NCI-H2196 (cell line): ENCODE measurements around the gene MAFF.
"Not testable (repeated sequence)": the region's sequence is repeated elsewhere in the genome, so short reads cannot be mapped to it uniquely, and the experiment has no call there.

Experiments
- DNase-seq: peaks from one replicate; lab custom pipeline; 2025; ENCODE audit not compliant: unreplicated experiment; lab: John Stamatoyannopoulos, UW

Gene MAFF

DNA sequence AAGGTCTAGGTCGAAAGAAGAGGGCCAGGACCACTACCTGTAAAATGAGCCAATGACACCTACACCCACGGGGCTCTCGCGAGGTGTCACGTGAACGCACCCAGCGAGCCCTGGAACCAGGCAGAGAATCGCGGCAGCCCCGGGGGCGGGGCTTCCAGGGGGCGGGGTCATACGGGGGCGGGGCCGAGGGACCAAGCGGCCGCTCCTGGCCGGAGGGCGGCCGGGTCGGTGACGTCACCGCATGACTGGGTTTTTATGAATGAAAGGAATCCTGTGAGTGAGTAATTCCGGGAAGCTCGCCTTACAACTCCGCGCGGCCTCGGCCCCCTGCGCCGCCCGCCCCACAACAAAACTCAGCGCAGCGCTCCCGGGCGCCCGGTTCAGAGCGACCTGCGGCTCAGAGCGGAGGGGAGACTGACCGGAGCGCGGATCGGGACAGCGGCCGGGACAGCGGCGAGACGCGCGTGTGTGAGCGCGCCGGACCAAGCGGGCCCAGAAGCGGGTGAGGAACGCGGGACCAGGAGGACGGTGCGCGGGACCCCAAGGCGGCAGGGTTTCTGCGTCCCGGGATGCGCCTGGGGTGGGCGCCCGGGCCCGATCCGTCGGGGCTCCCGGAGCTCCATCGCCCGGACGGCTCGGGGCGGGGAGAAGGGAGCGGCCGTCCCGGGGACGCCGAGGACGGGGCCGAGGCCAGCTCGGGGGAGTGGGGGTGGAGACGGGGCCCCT is at the start of gene MAFF:
Gene MAFF, plus strand, starts transcription at position 284 of the 726 bp plus-strand sequence. CDS start 11,860 bp downstream, outside the sequence.
- DNase-seq: peak; percentile 85

DNA sequence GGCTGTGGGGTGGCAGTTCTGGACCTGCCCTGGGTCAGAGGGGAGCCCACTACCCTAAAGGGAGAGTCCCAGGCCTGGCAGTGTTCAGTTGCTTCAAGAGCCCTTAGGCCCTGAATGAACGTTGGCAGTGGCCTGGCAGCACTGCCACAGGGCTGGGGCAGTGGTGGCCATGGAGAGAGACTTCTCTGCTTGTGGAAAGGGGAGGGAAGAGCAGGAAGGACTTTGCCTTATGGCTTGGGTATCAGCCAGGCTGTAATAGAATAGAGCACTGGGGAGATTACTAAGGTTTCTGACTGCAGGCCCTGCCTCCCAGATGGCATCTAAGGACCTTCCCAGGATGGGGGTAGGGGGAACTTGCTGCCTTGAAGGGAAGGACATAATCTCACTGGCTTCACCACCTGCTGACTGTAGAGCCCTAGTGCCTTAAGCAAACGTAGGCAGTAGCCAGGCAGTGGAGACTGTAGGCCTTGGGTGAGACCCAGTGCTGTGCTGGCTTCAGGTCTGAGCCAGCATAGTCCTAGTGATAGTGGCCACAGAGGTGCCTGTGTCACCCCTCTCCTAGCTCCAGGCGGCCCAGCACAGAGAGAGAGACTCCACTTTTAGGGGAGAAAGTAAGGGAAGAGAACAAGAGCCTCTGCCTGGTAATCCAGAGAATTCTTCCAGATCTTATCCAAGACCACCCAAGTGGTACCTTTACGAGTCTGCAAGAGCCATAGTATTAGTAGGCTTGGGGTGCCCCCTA is 47.8 kb upstream of the MAFF start:
- peak; percentile 33 for DNase-seq

DNA sequence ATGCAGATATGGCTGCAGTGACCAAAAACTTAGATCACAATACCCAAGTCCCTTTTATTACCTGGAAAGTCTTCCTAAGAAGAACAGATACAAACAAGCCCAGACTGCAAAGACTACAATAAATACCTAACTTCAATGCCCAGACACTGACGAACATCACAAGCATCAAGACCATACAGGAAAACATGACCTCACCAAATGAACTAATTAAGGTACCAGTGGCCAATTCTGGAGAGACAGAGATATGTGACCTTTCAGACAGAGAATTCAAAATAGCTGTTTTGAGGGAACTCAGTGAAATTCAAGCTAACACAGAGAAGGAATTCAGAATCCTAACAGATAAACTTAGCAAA is 47.3 kb upstream of the MAFF start:
- DNase-seq: not testable (repeated sequence)

DNA sequence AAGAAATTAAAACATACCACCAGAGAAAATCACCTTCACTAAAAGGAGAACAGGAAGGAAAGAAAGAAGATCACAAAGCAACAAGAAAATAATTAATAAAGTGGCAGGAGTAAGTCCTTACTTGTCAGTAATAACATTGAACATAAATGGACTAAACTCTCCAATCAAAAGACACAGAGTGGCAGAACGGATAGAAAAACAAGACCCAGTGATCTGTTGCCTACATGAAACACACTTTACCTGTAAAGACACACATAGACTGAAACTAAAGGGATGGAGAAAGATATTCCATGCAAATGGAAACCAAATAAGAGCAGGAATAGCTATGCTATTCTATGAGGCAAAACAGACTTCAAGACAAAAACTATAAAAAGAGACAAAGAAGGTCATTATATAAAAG is 46.1 kb upstream of the MAFF start:
- no peak for DNase-seq

DNA sequence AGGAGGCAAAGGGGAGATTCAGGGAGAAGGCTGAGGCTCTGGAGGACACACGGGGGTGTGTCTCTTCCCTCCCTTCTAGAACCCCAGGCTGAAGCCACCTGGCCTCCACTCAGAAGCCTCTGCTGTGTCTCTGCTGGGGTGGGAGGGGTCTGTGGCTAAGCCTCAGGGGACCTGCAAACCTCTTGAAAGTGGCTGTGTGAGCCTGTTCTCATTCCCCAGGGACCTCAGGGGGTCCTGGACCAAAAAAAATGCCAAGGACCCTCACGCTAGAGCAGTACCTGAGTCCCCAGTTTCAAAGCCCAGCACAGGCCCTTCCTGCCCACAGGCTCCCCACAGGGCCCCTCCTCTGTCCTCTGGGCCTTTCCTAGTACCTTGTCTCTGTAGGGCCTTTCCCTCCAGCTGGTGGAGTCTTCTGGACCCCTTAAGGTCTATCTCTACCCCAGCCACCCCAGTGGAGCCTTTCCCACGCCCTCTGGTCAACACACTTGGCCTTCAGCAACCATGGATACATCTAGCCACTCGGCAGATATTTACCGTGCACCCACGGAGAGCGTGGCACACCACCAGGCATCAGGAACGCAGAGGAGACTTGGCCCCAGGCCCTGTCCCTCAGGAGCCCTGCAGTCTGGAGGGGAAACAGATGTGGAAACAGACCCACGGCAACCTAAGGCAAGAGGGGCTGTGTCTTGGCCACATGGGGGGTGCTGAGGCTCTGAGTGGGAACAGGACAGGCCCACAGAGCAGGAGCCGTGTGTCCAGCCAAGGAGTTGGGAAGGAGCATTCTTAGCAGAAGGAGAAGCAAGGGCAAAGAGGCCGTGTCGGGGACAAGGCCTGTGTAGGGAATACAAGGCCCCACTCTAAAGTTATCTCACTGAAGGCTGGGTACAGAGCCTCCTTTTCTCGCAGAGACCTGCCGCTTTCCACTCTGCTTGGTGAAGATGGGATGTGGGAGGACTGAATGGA is 38.6 kb upstream of the MAFF start:
- no peak for DNase-seq

DNA sequence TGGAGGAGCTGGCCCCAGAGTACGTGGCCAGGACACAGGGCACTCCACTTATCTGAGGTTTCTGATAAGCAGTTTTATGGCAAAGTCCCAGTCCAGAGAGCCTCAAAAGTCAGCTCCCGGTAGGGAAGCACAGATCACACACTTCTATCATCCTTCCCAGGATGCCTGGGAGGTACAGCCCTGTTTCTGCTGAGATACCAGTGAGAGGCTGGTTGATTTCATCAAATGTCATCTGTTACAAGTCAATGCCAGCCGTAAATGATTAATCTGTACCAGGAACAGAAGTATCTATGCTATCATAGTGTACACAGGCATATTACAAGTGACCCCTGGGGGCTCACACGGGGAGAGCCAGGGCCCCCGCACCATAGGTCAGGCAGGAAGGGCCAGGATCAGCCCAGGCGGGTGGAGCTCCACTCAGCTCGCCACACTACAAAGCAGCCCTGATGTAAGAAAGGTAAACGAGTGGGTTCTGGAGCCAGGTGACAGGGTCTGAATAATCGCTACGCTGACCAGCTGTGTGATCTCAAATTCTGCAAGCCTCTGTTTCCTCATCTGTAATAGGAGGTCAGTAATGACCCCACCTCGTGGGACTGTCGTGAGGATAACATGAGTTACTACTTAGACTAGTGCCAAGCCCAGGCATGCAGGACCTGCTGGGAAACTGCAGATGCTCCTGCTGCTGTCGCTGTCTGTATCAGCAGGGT is 37.8 kb upstream of the MAFF start:
- DNase-seq: no peak

DNA sequence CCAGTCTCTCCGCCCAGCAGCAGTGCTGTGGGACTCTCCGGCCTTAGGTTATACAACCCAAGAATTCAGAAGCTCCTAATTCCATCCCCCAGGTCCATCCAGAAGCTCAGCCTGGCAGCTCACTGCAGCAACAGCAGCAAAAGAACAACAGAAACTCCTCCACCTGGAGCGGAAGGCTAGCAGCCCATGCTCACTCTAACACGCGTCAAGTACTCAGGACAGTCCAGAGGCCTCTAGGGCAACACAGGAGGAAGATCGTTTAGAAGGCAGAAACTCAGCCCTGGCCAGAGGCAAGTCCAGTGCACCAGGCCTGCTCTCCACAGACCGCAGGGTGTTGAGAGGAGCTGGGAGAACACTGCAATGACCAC is 37.3 kb upstream of the MAFF start:
- DNase-seq: no peak

DNA sequence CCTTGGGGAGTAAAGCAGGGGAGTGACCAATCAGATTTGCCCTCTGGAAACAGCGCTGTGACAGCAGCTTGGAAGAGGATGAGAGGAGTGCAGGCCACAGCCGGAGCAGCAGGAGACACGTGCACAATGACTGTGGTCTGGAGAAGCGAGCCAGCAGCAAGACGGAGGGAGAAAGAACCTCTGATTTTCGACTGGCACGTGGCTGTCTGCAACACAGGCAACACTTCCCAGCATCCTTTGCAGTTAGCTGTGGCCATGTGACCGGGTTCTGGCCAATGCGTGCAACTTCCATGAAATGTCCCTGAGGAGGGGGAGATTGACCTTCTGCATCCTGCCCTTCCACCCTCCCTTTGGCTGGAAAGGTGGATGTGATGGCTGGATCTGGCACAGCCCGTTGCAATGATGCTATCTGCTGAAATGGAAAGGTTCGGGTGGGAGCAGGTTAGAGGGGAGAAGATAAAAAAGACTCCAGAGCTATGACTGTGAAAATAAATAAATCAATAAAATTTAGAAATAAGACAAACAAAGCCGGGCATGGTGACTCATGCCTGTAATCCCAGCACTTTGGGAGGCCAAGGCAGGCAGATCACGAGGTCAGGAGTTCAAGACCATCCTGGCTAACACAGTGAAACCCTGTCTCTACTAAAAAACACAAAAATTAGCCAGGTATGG is 35.7 kb upstream of the MAFF start:
- DNase-seq: no peak

DNA sequence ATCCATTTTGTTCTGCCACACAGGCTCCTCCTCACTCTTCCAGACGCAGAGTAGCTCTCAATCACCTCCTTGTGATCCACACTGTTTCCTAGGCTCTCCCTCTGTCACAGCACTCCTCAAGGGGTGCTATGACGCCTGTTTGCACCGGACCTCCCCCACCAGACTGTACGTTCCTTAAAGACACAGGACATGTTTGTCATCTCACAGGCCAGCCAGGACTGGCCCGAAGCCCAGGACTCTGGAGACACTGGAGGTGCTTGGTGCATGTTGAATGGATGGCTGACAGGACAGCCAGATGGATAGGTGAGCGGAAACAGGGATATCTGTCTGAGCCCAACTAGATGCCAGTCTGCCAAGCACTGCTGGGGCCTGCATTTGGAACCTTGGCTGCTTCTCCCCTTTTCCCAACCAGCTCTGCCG is 33.8 kb upstream of the MAFF start:
- peak; percentile 49 for DNase-seq

DNA sequence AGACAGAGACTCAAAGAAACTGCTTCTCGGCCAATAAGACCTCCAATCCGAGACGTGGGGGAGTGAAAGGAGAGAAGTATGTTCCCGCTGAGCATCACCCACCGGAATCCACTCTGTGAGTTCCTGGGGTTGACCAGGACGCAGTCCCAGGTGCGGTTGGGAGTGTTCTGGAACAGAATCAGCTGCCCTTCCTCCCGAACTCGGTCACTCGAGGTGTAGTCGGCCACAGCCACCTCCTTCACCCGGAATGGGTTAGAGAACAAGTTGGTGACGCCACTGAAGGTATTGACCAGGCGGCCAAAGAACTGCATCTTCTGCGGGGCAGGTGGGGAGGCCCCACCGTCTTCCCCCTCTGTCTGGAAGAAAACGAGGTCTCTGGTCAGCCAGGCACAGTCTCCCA is 32.7 kb upstream of the MAFF start:
- DNase-seq: no peak

DNA sequence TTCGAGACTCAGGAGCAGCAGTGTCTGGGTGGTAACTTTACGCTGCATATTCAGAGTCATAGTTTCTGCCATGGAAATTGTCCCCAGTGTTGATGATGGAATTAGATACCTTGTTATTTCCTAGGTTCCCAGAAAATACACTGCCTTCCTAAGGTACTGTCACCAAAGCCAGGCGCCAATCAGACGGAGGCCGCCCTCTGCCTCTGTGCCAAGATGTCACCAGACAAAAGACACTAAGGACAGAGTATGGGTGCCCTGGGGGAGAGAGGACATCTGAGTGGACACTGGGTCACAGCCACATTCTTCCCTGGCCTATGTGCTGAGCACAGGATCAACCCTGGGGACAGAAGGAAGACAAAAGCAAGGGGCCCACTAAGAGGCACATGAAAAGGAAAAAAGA is 31.3 kb upstream of the MAFF start:
- DNase-seq: no peak

DNA sequence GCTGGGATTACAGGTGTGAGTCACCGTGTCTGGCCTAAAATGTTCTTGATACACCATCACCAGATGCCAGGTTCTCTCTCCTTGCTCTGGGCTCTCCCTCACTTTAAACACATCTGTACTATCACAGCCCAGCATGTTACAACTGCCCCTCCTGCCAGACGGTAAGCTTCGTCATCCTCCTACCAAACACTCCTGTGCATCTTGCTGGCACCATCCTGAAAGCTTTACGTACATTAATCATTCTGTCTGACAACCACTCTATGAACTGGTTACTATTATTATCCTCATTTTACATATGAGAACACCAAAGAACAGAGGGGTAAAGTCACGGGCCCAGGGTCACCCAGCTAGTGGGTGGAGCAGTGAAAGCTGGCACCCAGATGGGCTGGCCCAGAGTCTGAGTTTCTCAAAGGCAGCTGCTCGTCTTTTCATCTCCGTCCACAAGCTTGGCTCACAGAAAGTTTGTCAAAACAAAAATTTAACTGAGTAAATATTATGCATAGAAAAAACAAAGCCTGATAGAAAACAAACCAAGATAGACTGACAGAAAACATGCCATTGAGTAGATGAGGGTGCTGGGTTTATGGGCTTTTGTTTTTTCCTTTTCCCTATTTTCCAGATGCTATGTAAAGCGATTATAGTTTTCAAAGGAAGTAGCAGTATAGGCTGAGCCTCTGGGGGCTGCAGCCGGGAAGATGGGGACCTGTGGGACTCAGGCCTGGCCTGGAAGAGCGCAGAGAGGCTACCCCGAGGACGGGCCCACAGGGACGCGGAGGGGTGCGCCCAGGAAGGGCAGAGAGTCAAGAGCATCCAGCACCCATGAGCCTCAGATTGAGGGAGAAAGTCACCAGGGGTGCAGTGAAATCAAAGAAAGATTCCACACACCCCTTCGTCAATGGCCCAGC is 29.6 kb upstream of the MAFF start:
- no peak for DNase-seq

DNA sequence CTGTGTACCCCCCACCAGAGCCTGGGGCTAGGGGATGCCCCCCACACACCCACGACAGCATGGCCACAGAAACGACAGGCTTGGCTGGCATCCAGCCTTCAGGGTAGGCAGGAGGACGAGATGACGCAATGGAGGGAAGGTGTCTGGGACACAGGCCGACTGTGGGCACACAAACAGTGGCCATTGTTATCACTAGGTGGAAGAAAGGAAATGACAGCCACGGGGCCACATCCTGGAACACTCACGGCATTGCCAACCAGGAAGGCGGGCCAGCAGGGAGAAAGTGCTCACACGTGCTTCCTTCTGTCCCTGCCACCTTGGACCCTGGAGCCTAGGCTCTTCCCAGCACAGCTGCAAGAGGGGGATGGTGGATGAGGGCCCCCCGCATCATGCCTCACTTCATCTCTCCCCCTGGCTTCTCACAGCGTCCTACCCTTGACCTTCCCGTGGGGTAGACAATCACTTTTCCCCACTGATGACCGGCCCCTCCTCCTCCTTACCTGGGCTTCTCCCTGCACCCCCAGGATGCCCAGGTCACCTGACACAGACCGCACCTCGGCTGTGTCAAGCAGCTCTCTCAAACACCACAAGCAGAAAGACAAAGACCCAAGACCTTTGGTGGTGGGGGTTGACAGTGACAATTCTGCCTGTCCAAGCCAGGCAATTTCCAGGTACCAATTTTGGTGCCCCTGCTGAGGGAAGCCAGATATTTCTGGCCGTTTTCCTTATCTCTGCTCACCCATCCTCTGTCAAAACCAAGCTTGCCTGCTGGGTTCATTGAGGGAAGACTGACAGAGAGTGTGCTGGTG is 28.8 kb upstream of the MAFF start:
- DNase-seq: no peak

DNA sequence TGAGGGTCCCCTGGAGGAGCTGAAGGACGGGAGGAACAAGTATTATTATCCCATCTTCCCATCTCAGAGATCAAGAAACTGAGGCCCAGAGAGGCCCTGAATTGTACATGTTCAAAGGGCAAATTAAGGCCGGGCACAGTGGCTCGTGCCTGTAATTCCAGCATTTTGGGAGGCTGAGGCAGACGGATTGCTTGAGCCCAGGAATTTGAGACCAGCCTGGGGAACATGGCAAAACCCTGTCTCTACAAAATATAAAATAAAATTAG is 28.2 kb upstream of the MAFF start:
- DNase-seq: no peak

DNA sequence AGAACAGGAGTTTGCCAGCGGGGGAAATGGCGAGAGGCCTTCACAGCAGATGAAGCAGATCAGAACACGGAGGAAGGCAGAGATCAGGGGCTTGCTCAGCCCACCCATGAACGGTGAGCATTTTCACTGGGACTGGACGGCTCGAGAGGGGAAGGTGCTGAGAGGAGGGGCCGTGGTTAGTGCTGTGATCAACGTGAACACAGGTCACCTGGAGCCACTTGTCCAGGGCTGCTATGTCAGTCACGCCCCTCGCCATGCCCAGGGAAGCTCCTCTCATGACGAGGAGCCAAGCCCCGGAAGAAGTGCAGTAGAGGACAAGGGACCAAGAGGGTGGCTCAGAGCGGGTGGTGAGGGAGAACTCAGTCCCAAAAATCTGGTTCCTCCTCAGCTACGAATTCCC is 27.2 kb upstream of the MAFF start:
- no peak for DNase-seq

DNA sequence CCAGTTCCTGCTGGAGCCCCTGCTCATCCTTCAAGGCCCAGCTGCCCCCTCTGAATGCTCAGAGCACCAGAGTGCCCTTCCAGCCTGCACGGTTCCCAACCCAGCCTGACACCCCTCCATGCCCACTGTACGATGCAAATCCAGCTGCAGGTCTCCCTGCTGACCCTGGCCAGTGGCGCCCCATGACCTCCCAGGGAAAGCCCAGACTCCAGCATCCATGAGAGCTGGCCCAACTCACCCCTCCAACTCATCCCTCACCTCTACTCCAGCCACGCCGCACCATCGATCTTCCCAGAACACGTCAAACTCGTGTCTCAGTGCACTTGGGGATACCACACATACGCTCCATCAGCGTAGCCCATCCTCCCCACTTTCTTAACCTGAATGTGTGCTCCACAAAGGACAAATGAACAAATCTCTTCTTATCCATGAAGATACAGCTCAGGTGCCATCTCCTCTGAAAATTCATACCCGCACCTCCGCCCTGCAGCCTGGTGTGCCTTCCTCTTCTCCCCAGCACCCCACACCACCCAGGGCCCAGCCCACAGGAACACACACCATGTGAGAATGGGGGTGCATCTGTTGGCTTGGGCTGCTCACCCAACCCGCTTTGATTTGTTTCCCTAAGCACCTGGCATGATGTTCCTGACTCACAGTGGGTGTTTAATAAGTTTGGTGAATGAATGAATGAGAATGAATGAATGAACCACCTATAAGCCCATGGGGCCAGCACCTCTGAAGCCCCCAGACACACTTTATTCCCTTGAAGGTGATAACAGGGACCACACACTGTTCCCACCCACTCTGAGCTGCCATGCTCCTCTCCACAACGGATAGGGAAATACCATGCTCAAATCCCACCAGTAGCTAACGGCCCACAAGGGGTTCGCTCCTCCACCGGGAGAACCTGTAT is 26.3 kb upstream of the MAFF start:
- DNase-seq: no peak

DNA sequence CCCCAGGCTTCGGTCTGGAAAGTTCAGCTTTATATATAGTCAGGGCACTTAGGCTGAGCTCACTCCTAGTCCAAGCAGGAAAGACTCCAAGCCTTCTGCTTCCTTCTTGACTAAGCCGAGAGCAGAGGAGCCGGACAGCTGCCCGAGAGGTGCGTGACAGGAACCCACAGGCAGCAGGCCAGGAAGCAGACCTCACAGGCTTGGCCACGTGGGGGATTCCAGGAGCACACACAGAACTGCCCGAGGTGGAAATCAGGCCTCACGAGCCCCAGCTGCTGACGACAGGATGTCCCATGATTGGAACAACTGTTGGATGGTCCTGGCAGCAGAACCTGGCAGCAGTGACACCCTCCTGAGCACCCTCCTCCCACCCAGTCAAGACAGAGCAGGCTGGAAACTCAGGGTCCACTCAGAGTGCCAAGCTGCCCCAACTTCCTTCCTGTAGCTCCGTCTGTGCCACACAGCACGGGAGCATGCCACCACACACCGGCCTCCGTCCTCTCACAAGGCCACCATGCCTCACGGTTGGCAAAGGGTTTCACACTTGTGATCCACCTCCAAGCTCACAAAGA is 25.5 kb upstream of the MAFF start:
- no peak for DNase-seq

DNA sequence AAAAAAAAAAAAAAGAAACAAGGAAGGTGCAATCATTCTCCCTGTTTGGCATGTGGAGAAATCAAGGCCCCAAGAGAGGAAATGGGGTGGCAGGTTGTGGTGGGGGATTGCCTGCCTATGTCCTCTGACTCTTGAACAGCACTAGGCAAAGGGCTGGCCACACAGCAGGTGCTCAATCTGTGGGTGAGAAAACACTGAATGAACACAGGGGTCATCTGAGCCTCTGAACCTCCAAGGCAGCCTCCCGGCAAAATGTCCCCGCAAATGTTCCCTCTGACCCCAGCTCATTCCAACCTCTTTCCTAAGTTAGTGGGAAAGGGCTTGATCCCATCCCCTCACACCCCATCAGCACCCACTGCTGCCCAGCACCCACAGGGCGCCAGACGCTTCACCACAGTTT is 24.8 kb upstream of the MAFF start:
- no peak for DNase-seq
